ENCODE measurements around the gene CNTN3. TPM values are rescaled to one million over a fixed set of nuclear protein-coding genes. Genes with fewer than 3 reads are reported as not detected.

CNTN3 gene
- total and polyA plus RNA-seq, 2 experiments from 2014 or later: 0.09 to 0.50 TPM

DNA sequence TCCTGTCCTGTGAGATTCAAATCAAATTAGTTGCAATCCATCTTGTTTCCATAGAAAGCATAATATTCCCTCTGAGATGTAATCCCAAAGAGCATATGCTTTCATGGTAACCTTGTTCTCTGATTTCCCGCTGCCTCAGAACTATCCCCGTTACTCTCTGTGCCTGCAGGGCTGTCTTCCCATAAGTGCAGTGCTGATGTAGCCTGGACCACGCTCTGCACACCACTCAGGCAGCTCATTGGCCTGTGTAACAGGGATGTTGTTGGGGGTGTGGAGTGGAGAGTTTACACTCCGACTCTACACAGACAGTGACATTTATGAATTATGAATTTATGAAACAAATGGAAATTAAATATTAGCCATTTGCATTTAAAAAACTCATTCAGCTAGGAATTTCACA is 33.6 kb upstream of the CNTN3 start:
- Histone ChIP-seq H3K4me1 (ENCODE audit: low read depth) (no peaks in the 10 kb centered on the region), H3K36me3 (no peaks in the 10 kb centered on the region), H3K27me3 (no peaks in the 10 kb centered on the region), H3K27ac (no peak overlapping the region), H3K4me3 (no peak overlapping the region), H3K9me3 (ENCODE audit: low read depth) (no peaks in the 10 kb centered on the region)
- no peak for DNase-seq (ENCODE audit: low read depth in 1 of 2, low spot score in 1 of 2)
- TF ChIP-seq, protein P1, sequence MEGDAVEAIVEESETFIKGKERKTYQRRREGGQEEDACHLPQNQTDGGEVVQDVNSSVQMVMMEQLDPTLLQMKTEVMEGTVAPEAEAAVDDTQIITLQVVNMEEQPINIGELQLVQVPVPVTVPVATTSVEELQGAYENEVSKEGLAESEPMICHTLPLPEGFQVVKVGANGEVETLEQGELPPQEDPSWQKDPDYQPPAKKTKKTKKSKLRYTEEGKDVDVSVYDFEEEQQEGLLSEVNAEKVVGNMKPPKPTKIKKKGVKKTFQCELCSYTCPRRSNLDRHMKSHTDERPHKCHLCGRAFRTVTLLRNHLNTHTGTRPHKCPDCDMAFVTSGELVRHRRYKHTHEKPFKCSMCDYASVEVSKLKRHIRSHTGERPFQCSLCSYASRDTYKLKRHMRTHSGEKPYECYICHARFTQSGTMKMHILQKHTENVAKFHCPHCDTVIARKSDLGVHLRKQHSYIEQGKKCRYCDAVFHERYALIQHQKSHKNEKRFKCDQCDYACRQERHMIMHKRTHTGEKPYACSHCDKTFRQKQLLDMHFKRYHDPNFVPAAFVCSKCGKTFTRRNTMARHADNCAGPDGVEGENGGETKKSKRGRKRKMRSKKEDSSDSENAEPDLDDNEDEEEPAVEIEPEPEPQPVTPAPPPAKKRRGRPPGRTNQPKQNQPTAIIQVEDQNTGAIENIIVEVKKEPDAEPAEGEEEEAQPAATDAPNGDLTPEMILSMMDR (IDR thresholded peaks at IDR 0.05; ENCODE audit: low read depth, low read length): no peak

DNA sequence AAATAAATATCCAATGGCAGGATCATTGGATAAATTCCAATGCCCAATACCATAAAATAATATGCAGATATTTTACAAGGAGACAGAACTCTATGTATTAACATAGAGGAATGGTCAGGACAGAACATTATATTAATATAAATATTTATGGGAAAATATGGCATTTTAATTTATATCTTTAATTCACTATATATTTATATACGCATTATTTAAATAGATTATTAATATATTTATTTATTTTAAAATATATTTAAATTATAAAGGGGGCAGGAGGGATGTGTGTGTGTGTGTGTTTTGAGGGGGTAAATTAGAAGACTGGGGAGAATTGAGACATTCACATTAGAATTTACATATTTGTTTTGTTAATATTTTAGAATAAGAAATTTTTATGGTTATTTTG is 31.6 kb upstream of the CNTN3 start:
- TF ChIP-seq, protein P1 (IDR thresholded peaks at IDR 0.05; ENCODE audit: low read depth, low read length): no peak
- Histone ChIP-seq H3K27me3 (no peaks in the 10 kb centered on the region), H3K9me3 (ENCODE audit: low read depth) (no peaks in the 10 kb centered on the region), H3K27ac (no peak overlapping the region), H3K36me3 (no peaks in the 10 kb centered on the region), H3K4me1 (ENCODE audit: low read depth) (no peaks in the 10 kb centered on the region), H3K4me3 (no peak overlapping the region)
- no peak for DNase-seq (ENCODE audit: low read depth in 1 of 2, low spot score in 1 of 2)

DNA sequence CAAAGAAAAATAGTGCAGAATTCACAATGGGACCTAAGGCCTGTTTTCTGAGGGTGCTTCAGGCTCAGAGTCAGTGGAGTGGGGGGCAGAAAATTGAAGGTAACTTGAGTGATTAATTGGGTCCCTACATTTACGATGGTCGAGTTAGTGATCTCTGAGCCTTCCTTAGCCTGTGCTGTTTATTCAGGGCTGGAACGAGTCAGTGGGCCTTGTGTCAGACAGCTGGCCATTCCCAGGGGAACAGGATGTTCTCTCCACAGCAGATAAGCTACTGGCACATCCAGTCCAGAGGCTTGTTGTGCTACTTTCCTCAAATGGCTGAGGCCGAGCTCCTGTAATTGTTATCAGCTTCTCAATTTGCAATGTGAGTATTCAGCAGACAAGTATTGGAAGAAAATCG is 29.2 kb upstream of the CNTN3 start:
- Histone ChIP-seq H3K4me1 (ENCODE audit: low read depth) (no peaks in the 10 kb centered on the region), H3K27ac (no peak overlapping the region), H3K27me3 (no peaks in the 10 kb centered on the region), H3K4me3 (no peak overlapping the region), H3K9me3 (ENCODE audit: low read depth) (no peaks in the 10 kb centered on the region), H3K36me3 (no peaks in the 10 kb centered on the region)
- DNase-seq (ENCODE audit: low read depth in 1 of 2, low spot score in 1 of 2): peak; percentile 11 to 75
- TF ChIP-seq, protein P1 (IDR thresholded peaks at IDR 0.05; ENCODE audit: low read depth, low read length): no peak

DNA sequence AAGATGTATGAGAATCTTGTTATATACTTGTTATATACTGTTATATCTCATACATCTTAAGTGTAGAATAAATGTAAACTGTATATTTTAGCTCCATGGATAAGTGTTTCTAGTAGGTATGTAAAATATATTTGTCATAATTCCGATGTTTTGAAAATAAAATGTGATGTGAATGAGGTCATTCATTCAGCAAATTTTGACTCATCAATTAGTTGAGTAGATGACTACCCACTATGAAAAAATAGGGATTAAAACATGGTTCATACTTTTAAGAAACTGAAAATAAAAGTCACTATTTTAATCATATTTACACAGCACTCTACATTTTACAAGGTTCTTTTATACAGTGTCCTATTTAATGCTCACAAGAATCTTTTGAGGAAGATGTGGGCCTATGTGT is 28.4 kb upstream of the CNTN3 start:
- H3K4me1 ChIP-seq (ENCODE audit: low read depth): no peaks in the 10 kb centered on the region
- no peaks in the 10 kb centered on the region for H3K27me3 ChIP-seq
- H3K4me3 ChIP-seq: no peak overlapping the region
- H3K9me3 ChIP-seq (ENCODE audit: low read depth): no peaks in the 10 kb centered on the region
- H3K36me3 ChIP-seq: no peaks in the 10 kb centered on the region
- no peak for DNase-seq (ENCODE audit: low read depth in 1 of 2, low spot score in 1 of 2)
- TF ChIP-seq, protein P1 (IDR thresholded peaks at IDR 0.05; ENCODE audit: low read depth, low read length): no peak
- no peak overlapping the region for H3K27ac ChIP-seq

DNA sequence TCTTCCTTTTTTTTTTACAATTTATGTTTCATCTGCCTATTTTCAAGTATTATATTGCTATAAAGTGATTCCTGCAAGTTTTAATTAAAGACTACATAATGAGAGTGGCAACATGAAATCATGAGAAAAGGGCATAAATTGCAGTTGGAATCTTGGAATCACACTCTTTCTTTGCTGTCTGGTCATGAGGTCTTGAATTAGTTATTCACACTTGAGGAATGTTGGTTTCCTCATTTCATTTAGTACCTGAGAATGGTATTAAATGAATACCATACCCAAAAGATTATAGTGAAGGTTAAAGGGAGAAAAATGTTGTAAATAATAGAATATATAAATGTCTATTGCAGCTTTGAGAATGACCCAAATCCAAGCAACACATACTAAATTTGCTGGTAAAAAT is 25.8 kb upstream of the CNTN3 start:
- H3K4me1 ChIP-seq (ENCODE audit: low read depth): no peaks in the 10 kb centered on the region
- TF ChIP-seq, protein P1 (IDR thresholded peaks at IDR 0.05; ENCODE audit: low read depth, low read length): no peak
- H3K36me3 ChIP-seq: no peaks in the 10 kb centered on the region
- no peak overlapping the region for H3K4me3 ChIP-seq
- no peaks in the 10 kb centered on the region for H3K9me3 ChIP-seq (ENCODE audit: low read depth)
- DNase-seq (ENCODE audit: low read depth in 1 of 2, low spot score in 1 of 2): no peak
- H3K27me3 ChIP-seq: no peaks in the 10 kb centered on the region
- no peak overlapping the region for H3K27ac ChIP-seq

DNA sequence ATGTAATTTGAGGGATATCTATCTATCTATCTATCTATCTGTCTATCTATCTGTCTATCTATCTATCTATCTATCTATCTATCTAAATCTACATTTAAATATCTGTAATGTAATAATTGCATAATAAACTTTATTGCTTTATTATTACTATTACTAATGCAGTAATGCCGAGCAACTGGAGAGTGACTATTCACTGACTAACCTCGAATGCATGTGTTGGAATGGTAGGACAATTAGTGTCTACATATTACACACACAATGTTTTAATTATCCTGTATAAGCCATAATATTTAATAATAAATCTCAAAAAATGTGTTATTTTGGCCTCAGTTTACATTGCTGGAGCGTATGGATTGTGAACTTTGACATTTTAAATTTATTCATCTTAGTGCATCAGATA is 25.2 kb upstream of the CNTN3 start:
- Histone ChIP-seq H3K27me3 (no peaks in the 10 kb centered on the region), H3K36me3 (no peaks in the 10 kb centered on the region), H3K9me3 (ENCODE audit: low read depth) (no peaks in the 10 kb centered on the region), H3K27ac (no peak overlapping the region), H3K4me3 (no peak overlapping the region), H3K4me1 (ENCODE audit: low read depth) (no peaks in the 10 kb centered on the region)
- TF ChIP-seq, protein P1 (IDR thresholded peaks at IDR 0.05; ENCODE audit: low read depth, low read length): no peak
- DNase-seq (ENCODE audit: low read depth in 1 of 2, low spot score in 1 of 2): no peak

All from cardiac muscle cell (in vitro differentiated cells and primary cell).